ENCODE measurements around the gene RNU6-9.

The RNU6-9 gene

GRCh38 chr19:936175-936546 lies 42.9 kb downstream of the RNU6-9 start:
- DNase-seq (ENCODE audit: low read depth): no peak

GRCh38 chr19:937259-937694 lies 44.0 kb downstream of the RNU6-9 start:
- no peak for DNase-seq (ENCODE audit: low read depth)

DNA sequence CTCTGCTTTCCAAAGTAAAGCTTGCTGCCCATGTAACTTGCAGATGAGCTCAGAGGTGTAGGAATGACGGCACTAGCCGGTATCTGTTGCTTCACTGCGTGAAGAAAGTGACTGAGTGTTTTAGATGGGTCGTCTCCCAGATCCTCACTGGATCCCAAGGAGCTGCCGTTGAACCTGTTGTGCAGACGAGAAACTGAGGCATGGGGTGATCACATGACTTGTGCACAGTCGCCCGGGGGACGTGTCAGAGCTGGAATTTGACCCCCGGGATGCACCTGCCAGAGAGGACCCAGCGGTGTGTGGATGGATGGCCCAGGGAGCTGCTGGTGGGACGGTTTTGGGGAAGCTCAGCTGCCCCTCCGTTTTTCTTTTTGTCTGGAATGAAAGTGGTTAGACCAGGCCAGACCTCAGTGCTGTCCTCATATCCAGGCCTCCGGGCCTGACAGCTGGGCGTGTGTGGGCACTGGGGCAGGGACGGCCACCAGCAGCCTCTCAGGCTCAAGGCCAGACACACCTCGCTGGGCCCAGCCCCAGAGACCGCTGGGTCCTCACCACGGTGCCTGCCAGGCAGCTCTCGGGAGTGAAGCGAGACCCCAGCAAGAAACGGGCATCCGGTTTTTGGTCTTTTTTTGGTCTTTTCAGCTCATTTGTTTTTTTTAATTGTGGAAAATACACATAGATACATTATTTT lies 45.1 kb downstream of the RNU6-9 start:
- no peak for DNase-seq (ENCODE audit: low read depth)

GRCh38 chr19:939439-939838 lies 46.2 kb downstream of the RNU6-9 start:
- no peak for DNase-seq (ENCODE audit: low read depth)

DNA sequence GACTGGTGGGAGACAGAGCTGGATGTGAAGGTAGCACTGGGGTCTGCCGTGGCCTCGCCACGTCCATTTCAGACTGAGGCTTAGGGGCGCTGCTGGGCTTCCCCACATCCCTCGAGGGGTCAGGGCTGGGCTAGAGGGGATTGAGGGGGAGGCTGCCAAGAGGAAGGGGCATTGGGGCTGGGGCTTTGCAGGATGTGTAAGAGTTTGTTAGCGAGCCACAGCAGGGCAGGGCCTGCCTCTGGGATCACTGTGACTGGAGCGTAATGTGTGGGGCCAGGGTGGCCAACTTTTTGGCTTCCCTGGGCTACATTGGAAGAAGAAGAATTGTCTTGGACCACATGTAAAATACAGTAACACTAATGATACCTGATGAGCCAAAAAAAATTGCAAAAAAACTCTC lies 46.6 kb downstream of the RNU6-9 start:
- no peak for DNase-seq (ENCODE audit: low read depth)

- DNase-seq (ENCODE audit: low read depth): peak; percentile 87
Observed at GRCh38 chr19:940591-941291, 47.5 kb downstream of the RNU6-9 start.

DNA sequence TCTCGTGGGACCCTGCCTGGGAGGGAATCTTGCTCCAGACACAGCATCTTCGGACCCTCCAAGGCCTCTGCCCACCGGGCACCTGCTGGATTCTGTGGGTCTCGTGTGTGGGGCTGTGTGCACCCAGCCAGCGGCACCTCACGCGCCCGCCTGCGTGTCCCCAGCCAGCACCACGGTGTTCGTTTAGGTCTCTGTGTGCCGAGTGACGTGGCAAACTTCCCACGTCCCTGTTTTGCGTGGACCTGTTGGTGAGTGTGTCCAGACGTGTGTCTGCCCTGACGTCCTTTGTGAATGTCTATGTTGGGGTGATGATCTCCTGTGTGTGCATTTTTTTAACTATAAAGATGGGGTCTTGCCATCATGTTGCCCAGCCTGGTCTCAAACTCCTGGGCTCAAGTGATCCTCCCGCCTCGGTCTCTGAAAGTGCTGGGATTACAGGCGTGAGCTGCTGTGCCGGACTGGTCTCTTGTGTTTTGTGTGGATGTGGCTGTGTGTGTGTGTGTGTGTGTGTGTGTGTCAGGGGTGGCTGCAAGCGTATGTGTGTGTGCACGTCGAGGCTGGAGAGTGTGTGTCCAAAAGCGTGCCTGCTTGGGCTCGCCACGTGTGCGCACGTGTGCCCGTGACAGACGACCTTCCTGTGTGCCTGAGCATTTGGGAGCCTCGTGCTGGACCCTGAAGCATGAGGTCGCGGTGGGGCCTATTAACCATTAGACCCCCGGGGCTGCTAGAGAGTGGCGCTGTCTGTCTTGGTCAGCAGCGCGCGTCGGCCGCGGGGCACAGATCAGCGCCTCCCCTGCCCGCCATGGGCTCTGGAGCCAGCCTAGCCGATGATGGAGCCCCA lies 48.2 kb downstream of the RNU6-9 start:
- no peak for DNase-seq (ENCODE audit: low read depth)

DNA sequence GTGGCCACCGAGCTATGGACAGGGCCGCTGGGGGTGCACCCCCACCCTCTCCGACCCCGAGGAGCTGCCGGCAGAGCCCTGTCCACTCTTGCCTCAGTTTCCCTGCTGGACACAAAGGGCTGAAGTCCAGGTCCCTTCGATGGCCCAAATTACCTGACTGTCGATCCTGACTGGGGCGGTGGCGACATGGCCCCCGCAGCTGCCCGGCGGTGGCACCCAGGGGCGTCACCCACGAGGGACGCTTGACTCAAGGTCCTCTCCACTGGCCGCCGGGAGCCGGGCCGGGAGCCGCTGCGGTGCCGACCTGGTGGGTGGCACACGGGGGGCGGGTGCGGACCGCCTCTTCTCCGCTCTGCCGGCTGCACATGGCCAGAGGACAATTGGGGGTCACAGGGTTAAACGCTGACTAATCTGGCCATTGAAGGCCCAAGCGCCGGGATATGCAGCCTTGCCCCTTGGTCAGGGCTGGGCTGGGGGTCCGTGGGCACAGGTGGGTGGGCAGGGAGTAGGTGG lies 48.9 kb downstream of the RNU6-9 start:
- no peak for DNase-seq (ENCODE audit: low read depth)
